SK-N-SH treated with all-trans-retinoic acid at 6 μM for 48 hours (cell line): ENCODE data around the gene C9orf50.
A peak's percentile ranks its signal among the peaks of the same experiment; 100 is the strongest.

ENCODE experiments used
- ATAC-seq: fragments of 200-7000 bp; cut with Tn5 transposase; 3 replicates; pipeline ENCODE4 v1.9.1; 2020; ENCODE audit warnings: mild to moderate bottlenecking, moderate library complexity
- ARNTL ChIP-seq: fragments of 450-650 bp; formaldehyde crosslinking; IDR thresholded peaks from 2 replicates; pipeline ENCODE4 v1.5.0; 2020; ENCODE audit warnings: low read depth, mild to moderate bottlenecking, moderate library complexity, borderline replicate concordance
- BACH2 ChIP-seq: fragments of 250-450 bp; sonication (Bioruptor Pico); IDR thresholded peaks from 2 replicates; pipeline ENCODE4 v1.9.0; 2021; ENCODE audit warnings: mild to moderate bottlenecking, borderline replicate concordance
- CREB5 ChIP-seq: fragments of 250-450 bp; sonication (Bioruptor Pico); IDR thresholded peaks from 2 replicates; pipeline ENCODE4 v1.5.1; 2020; ENCODE audit warnings: low read depth, mild to moderate bottlenecking, moderate library complexity
- CSDC2 ChIP-seq: fragments of 250-450 bp; sonication (Bioruptor Pico); IDR thresholded peaks from 2 replicates; pipeline ENCODE4 v1.5.0; 2020; ENCODE audit warnings: mild to moderate bottlenecking, moderate library complexity
- CSRNP3 ChIP-seq: fragments of 250-450 bp; sonication (Bioruptor Pico); IDR thresholded peaks from 2 replicates; pipeline ENCODE4 v1.5.1; 2021; ENCODE audit warnings: mild to moderate bottlenecking, moderate library complexity
- ESRRG ChIP-seq: fragments of 250-450 bp; sonication (Bioruptor Pico); IDR thresholded peaks from 2 replicates; pipeline ENCODE4 v1.6.1; 2021; ENCODE audit warnings: mild to moderate bottlenecking
- GLIS3 ChIP-seq: fragments of 250-450 bp; sonication (Bioruptor Pico); IDR thresholded peaks from 2 replicates; pipeline ENCODE4 v1.5.0; 2020; ENCODE audit warnings: mild to moderate bottlenecking, moderate library complexity
- ISL1 ChIP-seq: fragments of 250-450 bp; sonication (Bioruptor Pico); IDR thresholded peaks from 2 replicates; pipeline ENCODE4 v2.1.2; 2022; ENCODE audit warnings: mild to moderate bottlenecking, moderate library complexity
- OSR1 ChIP-seq: fragments of 250-450 bp; sonication (Bioruptor Pico); IDR thresholded peaks from 2 replicates; pipeline ENCODE4 v1.8.0; 2022; ENCODE audit warnings: moderate library complexity, mild to moderate bottlenecking, inconsistent platforms
- PATZ1 ChIP-seq: fragments of 250-450 bp; sonication (Bioruptor Pico); IDR thresholded peaks from 2 replicates; pipeline ENCODE4 v1.8.0; 2020; ENCODE audit warnings: mild to moderate bottlenecking, moderate library complexity, borderline replicate concordance
- POU6F1 ChIP-seq: fragments of 250-450 bp; sonication (Bioruptor Pico); IDR thresholded peaks from 2 replicates; pipeline ENCODE4 v1.8.0; 2021; ENCODE audit warnings: low read depth, mild to moderate bottlenecking, moderate library complexity, borderline replicate concordance
- PPARA ChIP-seq: fragments of 250-450 bp; sonication (Bioruptor Pico); IDR thresholded peaks from 2 replicates; pipeline ENCODE4 v1.5.0; 2020; ENCODE audit warnings: mild to moderate bottlenecking, borderline replicate concordance
- SNAI2 ChIP-seq: fragments of 250-450 bp; sonication (Bioruptor Pico); IDR thresholded peaks from 2 replicates; pipeline ENCODE4 v1.5.0; 2020; ENCODE audit warnings: mild to moderate bottlenecking, moderate library complexity
- TCF4 ChIP-seq: fragments of 250-450 bp; sonication (Bioruptor Pico); IDR thresholded peaks from 2 replicates; pipeline ENCODE4 v1.8.0; 2021; ENCODE audit warnings: mild to moderate bottlenecking, moderate library complexity, borderline replicate concordance
- TOX ChIP-seq: fragments of 250-450 bp; sonication (Bioruptor Pico); IDR thresholded peaks from 2 replicates; pipeline ENCODE4 v1.8.0; 2021; ENCODE audit warnings: mild to moderate bottlenecking, moderate library complexity, borderline replicate concordance
- TSHZ2 ChIP-seq: fragments of 250-450 bp; sonication (Bioruptor Pico); IDR thresholded peaks from 2 replicates; pipeline ENCODE4 v1.5.0; 2020; ENCODE audit warnings: mild to moderate bottlenecking, moderate library complexity
- ZC3H10 ChIP-seq: fragments of 250-450 bp; sonication (Bioruptor Pico); IDR thresholded peaks from 2 replicates; pipeline ENCODE4 v1.5.1; 2021; ENCODE audit warnings: mild to moderate bottlenecking, moderate library complexity
- ZFP3 ChIP-seq: fragments of 250-450 bp; sonication (Bioruptor Pico); IDR thresholded peaks from 2 replicates; pipeline ENCODE4 v1.5.0; 2020; ENCODE audit warnings: mild to moderate bottlenecking, moderate library complexity
- ZFP30 ChIP-seq: fragments of 450-650 bp; formaldehyde crosslinking; IDR thresholded peaks from 2 replicates; pipeline ENCODE4 v1.5.0; 2022; ENCODE audit warnings: mild to moderate bottlenecking, moderate library complexity
- ZNF565 ChIP-seq: fragments of 450-650 bp; formaldehyde crosslinking; conservative IDR thresholded peaks from 2 replicates; pipeline ENCODE4 v1.5.0; 2020; ENCODE audit warnings: low read depth, mild to moderate bottlenecking, moderate library complexity
- ZNF8 ChIP-seq: fragments of 450-650 bp; formaldehyde crosslinking; IDR thresholded peaks from 2 replicates; pipeline ENCODE4 v1.5.0; 2020; ENCODE audit warnings: mild to moderate bottlenecking, moderate library complexity

The C9orf50 gene

GRCh38 chr9:129665814-129666520, 45.1 kb upstream of the C9orf50 start:
- no peak for TF ChIP-seq ZFP3 (CRISPR knock-in tag)
- no peak for TF ChIP-seq GLIS3 (CRISPR knock-in tag)
- no peak for TF ChIP-seq TSHZ2
- no peak for TF ChIP-seq ARNTL (CRISPR knock-in tag)
- no peak for TF ChIP-seq ISL1 (CRISPR knock-in tag)
- TF ChIP-seq CSDC2 (CRISPR knock-in tag), result no peak
- TF ChIP-seq ZNF565 (CRISPR knock-in tag), result no peak
- TF ChIP-seq CREB5 (CRISPR knock-in tag), result no peak
- TF ChIP-seq TOX (CRISPR knock-in tag), result no peak
- no peak for TF ChIP-seq SNAI2
- no peak for TF ChIP-seq ZFP30
- no peak for TF ChIP-seq TCF4 (CRISPR knock-in tag)
- no peak for TF ChIP-seq OSR1
- TF ChIP-seq ZC3H10 (CRISPR knock-in tag), result no peak
- TF ChIP-seq BACH2 (CRISPR knock-in tag), result no peak
- no peak for ATAC-seq

- TF ChIP-seq ZNF8 (CRISPR knock-in tag) (no peak), TCF4 (CRISPR knock-in tag) (no peak), ZFP30 (no peak), POU6F1 (CRISPR knock-in tag) (no peak), PPARA (CRISPR knock-in tag) (no peak), ZFP3 (CRISPR knock-in tag) (no peak), PATZ1 (CRISPR knock-in tag) (no peak), ESRRG (CRISPR knock-in tag) (no peak)
- peak; percentile 75 for ATAC-seq
Measured at GRCh38 chr9:129665389-129665775, 44.5 kb upstream of the C9orf50 start, which contains the start of gene PRRX2. TSS of gene PRRX2 (plus strand) at chr9:129665647. CDS start at chr9:129665868, 221 bp downstream.

GRCh38 chr9:129664746-129665388, 44.0 kb upstream of the C9orf50 start:
- ATAC-seq, result peak; percentile 73
- TF ChIP-seq TOX (CRISPR knock-in tag) (no peak), CREB5 (CRISPR knock-in tag) (no peak), ZFP3 (CRISPR knock-in tag) (no peak), TCF4 (CRISPR knock-in tag) (no peak), POU6F1 (CRISPR knock-in tag) (no peak), PPARA (CRISPR knock-in tag) (no peak), CSRNP3 (CRISPR knock-in tag) (no peak), OSR1 (no peak), ZNF8 (CRISPR knock-in tag) (no peak), ESRRG (CRISPR knock-in tag) (no peak), PATZ1 (CRISPR knock-in tag) (no peak), CSDC2 (CRISPR knock-in tag) (no peak)
